Measurements from ENCODE around the gene ANO1. TPM values are rescaled to one million over a fixed set of nuclear protein-coding genes. Genes with fewer than 3 reads are reported as not detected.

The ANO1 gene
- total and polyA plus RNA-seq, 2 donors (not counting 1 experiment from before 2014, with no cell fraction given): not detected

- Histone ChIP-seq H3K79me2 (ENCODE audit: control insufficient read depth, insufficient read depth, low read length) (no peaks in the 10 kb centered on the region), H3K9me3 (ENCODE audit: control extremely low read depth in 1 of 3, control insufficient read depth in 2 of 3, insufficient read depth in 1 of 3, low read length in 2 of 3) (peaks cover 0 to 32% (median 17%) of the 10 kb centered on the region in 3 donors), H3K4me1 (ENCODE audit: control insufficient read depth in 2 of 2, insufficient read depth in 2 of 2, low read length in 2 of 2) (no peaks in the 10 kb centered on the region), H4K20me1 (ENCODE audit: control insufficient read depth, insufficient read depth, low read length, poor library complexity, severe bottlenecking) (no peaks in the 10 kb centered on the region), H3K9ac (ENCODE audit: low read length) (no peak overlapping the region), H3K27ac (ENCODE audit: low read length in 2 of 2) (no peak overlapping the region), H2AFZ (ENCODE audit: insufficient read depth, low read depth, low read length, poor library complexity, severe bottlenecking) (no peak overlapping the region), H3K36me3 (replicated peaks in 1 of 2; ENCODE audit: control extremely low read depth in 1 of 2, control insufficient read depth in 1 of 2, extremely low read depth in 1 of 2, insufficient read depth in 2 of 2, low read length in 1 of 2) (no peaks in the 10 kb centered on the region), H3K4me2 (replicated peaks; ENCODE audit: low read depth, low read length, poor library complexity, severe bottlenecking) (no peak overlapping the region), H3K27me3 (replicated peaks in 1 of 4; ENCODE audit: control extremely low read depth in 1 of 4, control insufficient read depth in 3 of 4, insufficient read depth in 4 of 4, low read length in 3 of 4) (peaks cover 0 to 3% (median 0%) of the 10 kb centered on the region in 4 experiments), H3K4me3 (ENCODE audit: control extremely low read depth in 1 of 5, extremely low read depth in 1 of 5, insufficient read depth in 1 of 5, low read depth in 2 of 5, low read length in 4 of 5) (no peak overlapping the region)
- Mint-ChIP-seq H3K4me1 (no peaks in the 10 kb centered on the region), H3K27me3 (peaks cover 13% of the 10 kb centered on the region), H3K9me3 (ENCODE audit: insufficient read depth) (peaks cover 20% of the 10 kb centered on the region), H3K27ac (no peak overlapping the region), H3K4me3 (no peak overlapping the region)
- intact Hi-C loops (cut with micrococcal nuclease): no loop called here
- no peak for TF ChIP-seq CTCF (IDR thresholded peaks at IDR 0.05)
- TF ChIP-seq EZH2 (IDR thresholded peaks at IDR 0.05; ENCODE audit: borderline replicate concordance, insufficient read depth, low read depth, low read length, poor library complexity, severe bottlenecking): no peak
- no peak for ATAC-seq (ENCODE audit: low read depth)
- DNase-seq: no peak
- POLR2A ChIA-PET: no interaction called here
- WGBS (ENCODE audit: insufficient coverage): 91% methylated on average over 11 of the region's 12 CpGs
- CTCF ChIA-PET: no interaction called here
Measured at GRCh38 chr11:70036971-70037882, 40.9 kb upstream of the ANO1 start.

Measured in B cell (primary cell).